Measurements from ENCODE around the gene F2R.
A peak's percentile ranks its signal among the peaks of the same experiment; 100 is the strongest.

F2R gene

GRCh38 chr5:76718880-76719279 is 3.0 kb downstream of the F2R start:
- DNase-seq (ENCODE audit: low spot score), result no peak
- TF ChIP-seq CTCF (IDR thresholded peaks at IDR 0.05; ENCODE audit: extremely low read depth, missing control alignments), result no peak

GRCh38 chr5:76720988-76721569 is 5.2 kb downstream of the F2R start:
- DNase-seq (ENCODE audit: low spot score), result peak; percentile 61
- no peak for TF ChIP-seq CTCF (IDR thresholded peaks at IDR 0.05; ENCODE audit: extremely low read depth, missing control alignments)

- TF ChIP-seq CTCF (IDR thresholded peaks at IDR 0.05; ENCODE audit: extremely low read depth, missing control alignments), result no peak
- DNase-seq (ENCODE audit: low spot score), result no peak
These were observed 7.3 kb downstream of the F2R start for GRCh38 chr5:76723266-76723665.

GRCh38 chr5:76723906-76724305 is 8.0 kb downstream of the F2R start:
- TF ChIP-seq CTCF (IDR thresholded peaks at IDR 0.05; ENCODE audit: extremely low read depth, missing control alignments), result no peak
- no peak for DNase-seq (ENCODE audit: low spot score)

GRCh38 chr5:76724871-76725270 is 8.9 kb downstream of the F2R start:
- no peak for TF ChIP-seq CTCF (IDR thresholded peaks at IDR 0.05; ENCODE audit: extremely low read depth, missing control alignments)
- DNase-seq (ENCODE audit: low spot score), result no peak

GRCh38 chr5:76728965-76729364 is 13.0 kb downstream of the F2R start:
- no peak for TF ChIP-seq CTCF (IDR thresholded peaks at IDR 0.05; ENCODE audit: extremely low read depth, missing control alignments)
- DNase-seq (ENCODE audit: low spot score), result no peak

GRCh38 chr5:76729373-76730290 is 13.7 kb downstream of the F2R start:
- DNase-seq (ENCODE audit: low spot score), result no peak
- no peak for TF ChIP-seq CTCF (IDR thresholded peaks at IDR 0.05; ENCODE audit: extremely low read depth, missing control alignments)
